Activated T-helper 1 cell treated with anti-CD3 and anti-CD28 coated beads, Interleukin-12 subunit alpha, Interleukin-12 subunit beta, Interleukin-2, Interleukin-4 antibody, amounts not matched to agents 30 ng/mL and 10 ng/mL and 1 ng/mL, durations not matched to agents 14 hours and 24 hours and 36 hours (primary cell): Measurements from ENCODE around the gene SHOC2. TPM values are rescaled to one million over a fixed set of nuclear protein-coding genes. Genes with fewer than 3 reads are reported as not detected.

ENCODE experiments used
- DNase-seq: peaks from one replicate; pipeline ENCODE4 v3.0.0; 2021; ENCODE audit warnings: low spot score
- H3K27ac Mint-ChIP-seq: one replicate; pipeline ENCODE4 v1.8.0; 2021; ENCODE audit warnings: mild to moderate bottlenecking, mixed read lengths
- H3K27me3 Mint-ChIP-seq: one replicate; pipeline ENCODE4 v1.8.0; 2022; ENCODE audit warnings: mild to moderate bottlenecking, moderate library complexity, mixed read lengths; ENCODE audit not compliant: insufficient read depth
- H3K36me3 Mint-ChIP-seq: one replicate; pipeline ENCODE4 v1.8.0; 2021; ENCODE audit warnings: low read depth, mixed read lengths
- H3K4me1 Mint-ChIP-seq: one replicate; pipeline ENCODE4 v1.8.0; 2021; ENCODE audit warnings: low read depth, mixed read lengths
- H3K4me3 Mint-ChIP-seq: one replicate; pipeline ENCODE4 v1.8.0; 2021; ENCODE audit warnings: mild to moderate bottlenecking, moderate library complexity, mixed read lengths
- H3K9me3 Mint-ChIP-seq: one replicate; pipeline ENCODE4 v1.8.0; 2021; ENCODE audit warnings: mixed read lengths
- intact Hi-C: fragments of 100-400 bp; cut with micrococcal nuclease; formaldehyde crosslinking; loops from one replicate; pipeline ENCODE4 v1.15.1; 2024
- total RNA-seq: library from RNA; stranded (reverse); gene quantifications from 2 replicates; pipeline ENCODE4 v1.2.3, GENCODE V29; 2022

Gene SHOC2
- total RNA-seq, 1 donor from 2014 or later: 44.2 TPM

DNA sequence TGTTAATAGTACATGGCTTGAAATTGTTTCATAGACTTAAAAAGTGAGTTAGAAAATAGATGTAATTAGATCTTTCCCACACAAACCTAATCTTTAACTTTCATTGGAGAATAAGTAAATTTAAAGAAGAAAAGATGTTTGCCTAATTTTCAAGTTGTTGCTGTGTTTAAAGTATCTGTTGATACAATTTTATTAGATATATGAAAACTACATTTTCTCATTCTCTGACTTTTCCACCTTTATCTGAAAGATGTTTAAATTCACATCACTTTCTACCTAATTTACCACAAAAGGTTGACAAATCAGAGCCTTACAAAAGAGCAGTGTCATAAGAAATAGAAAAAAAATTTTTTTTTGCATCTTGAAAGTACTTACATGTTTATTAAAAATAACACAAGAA, 45.8 kb downstream of the SHOC2 start:
- intact Hi-C loops: no loop called here
- no peaks in the 10 kb centered on the region for H3K27me3 Mint-ChIP-seq
- no peak overlapping the region for H3K4me3 Mint-ChIP-seq
- H3K4me1 Mint-ChIP-seq: peaks cover 7% of the 10 kb centered on the region
- DNase-seq: no peak
- no peak overlapping the region for H3K27ac Mint-ChIP-seq
- peaks cover 10% of the 10 kb centered on the region for H3K36me3 Mint-ChIP-seq
- no peaks in the 10 kb centered on the region for H3K9me3 Mint-ChIP-seq

DNA sequence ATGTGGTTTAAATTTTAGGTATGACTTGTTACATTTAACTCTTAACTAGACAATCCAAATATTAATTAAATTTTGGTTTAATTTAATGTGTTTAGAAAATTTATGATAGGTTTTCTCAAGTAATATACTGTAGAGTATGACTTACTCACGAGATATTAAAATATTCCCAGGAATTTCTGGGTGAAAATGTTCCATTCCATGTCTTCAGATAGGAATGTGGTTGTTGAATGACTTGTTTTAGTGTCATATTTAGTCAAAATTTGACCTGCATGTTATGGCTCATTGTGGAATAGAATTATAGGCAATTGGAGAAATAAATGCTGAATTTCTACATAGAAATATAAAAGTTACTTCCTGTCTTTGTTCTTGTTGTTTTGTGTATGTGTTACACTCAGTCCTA, 46.7 kb downstream of the SHOC2 start:
- no peaks in the 10 kb centered on the region for H3K9me3 Mint-ChIP-seq
- DNase-seq: no peak
- H3K27ac Mint-ChIP-seq: no peak overlapping the region
- H3K27me3 Mint-ChIP-seq: no peaks in the 10 kb centered on the region
- peaks cover 17% of the 10 kb centered on the region for H3K4me1 Mint-ChIP-seq
- peaks cover 12% of the 10 kb centered on the region for H3K36me3 Mint-ChIP-seq
- no peak overlapping the region for H3K4me3 Mint-ChIP-seq
- intact Hi-C loops: no loop called here

GRCh38 chr10:110967009-110967630, 47.7 kb downstream of the SHOC2 start:
- no peaks in the 10 kb centered on the region for H3K27me3 Mint-ChIP-seq
- DNase-seq: no peak
- no peak overlapping the region for H3K4me3 Mint-ChIP-seq
- peaks cover 20% of the 10 kb centered on the region for H3K4me1 Mint-ChIP-seq
- no peaks in the 10 kb centered on the region for H3K9me3 Mint-ChIP-seq
- no peak overlapping the region for H3K27ac Mint-ChIP-seq
- intact Hi-C loops: no loop called here
- peaks cover 12% of the 10 kb centered on the region for H3K36me3 Mint-ChIP-seq

DNA sequence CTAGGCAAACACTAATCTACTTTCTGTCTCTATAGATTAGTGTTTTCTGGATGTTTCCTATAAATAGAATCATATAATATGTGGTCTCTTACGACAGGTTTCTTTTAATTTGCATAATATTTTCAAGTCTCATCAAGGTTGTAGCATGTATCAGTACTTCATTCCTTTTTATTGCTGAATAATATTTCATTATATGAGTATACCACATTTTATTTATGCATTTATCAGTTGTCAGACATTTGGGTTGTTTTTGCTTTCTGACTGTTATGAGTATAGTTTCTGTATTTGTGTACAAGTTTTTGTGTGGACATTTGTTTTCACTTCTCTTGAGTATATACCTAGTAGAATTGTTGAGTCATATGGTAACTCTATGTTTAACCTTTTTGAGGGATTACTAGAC, 48.2 kb downstream of the SHOC2 start:
- Mint-ChIP-seq H3K27ac (no peak overlapping the region), H3K4me1 (peaks cover 17% of the 10 kb centered on the region), H3K9me3 (no peaks in the 10 kb centered on the region), H3K4me3 (no peak overlapping the region), H3K27me3 (no peaks in the 10 kb centered on the region), H3K36me3 (peaks cover 13% of the 10 kb centered on the region)
- intact Hi-C loops: no loop called here
- DNase-seq: no peak

DNA sequence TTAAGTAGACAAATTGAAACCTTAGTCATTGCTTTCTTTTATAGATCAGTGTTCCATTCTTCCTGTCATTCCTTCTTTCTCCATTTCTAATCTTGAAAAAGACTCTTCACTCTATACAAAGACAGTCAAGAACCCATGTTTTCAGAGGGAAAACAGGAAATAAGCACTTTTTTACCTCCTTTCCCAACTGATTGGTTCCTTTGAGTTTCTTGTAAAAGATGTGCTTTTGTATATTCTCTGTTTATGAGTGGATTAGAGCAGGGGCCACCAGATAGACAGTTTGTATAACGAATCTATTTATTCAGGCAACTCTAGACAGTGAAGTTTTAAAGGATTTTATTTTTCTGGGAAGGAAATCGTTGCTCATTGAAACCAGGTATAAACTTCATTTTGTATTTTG, 49.8 kb downstream of the SHOC2 start:
- H3K4me3 Mint-ChIP-seq: no peak overlapping the region
- H3K36me3 Mint-ChIP-seq: peaks cover 11% of the 10 kb centered on the region
- no peak overlapping the region for H3K27ac Mint-ChIP-seq
- peaks cover 16% of the 10 kb centered on the region for H3K4me1 Mint-ChIP-seq
- intact Hi-C loops: no loop called here
- DNase-seq: no peak
- H3K27me3 Mint-ChIP-seq: no peaks in the 10 kb centered on the region
- H3K9me3 Mint-ChIP-seq: no peaks in the 10 kb centered on the region

DNA sequence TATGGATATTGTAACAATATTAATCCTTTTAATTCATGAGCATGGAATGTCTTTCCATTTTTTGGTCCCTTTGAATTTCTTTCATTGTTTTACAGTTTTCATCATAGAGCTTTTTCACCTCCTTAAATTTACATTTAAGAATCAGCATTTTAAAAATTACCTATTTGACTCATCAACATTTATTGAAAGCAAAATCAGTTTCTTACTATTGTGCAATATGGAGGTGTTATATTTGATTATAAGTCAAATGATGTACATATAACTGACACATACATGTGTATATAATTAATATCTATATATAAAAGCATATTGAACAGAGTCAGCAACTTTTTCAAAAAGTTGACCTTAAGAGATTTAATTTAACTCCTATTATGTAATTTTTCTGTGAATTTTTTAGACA, 52.2 kb downstream of the SHOC2 start:
- H3K27me3 Mint-ChIP-seq: no peaks in the 10 kb centered on the region

GRCh38 chr10:110972231-110973134, 53.1 kb downstream of the SHOC2 start:
- peaks cover 16% of the 10 kb centered on the region for H3K4me1 Mint-ChIP-seq

More for the DNA sequence above, 52.2 kb downstream of the SHOC2 start:
- DNase-seq: no peak
- Mint-ChIP-seq H3K4me1 (peaks cover 16% of the 10 kb centered on the region), H3K4me3 (no peak overlapping the region), H3K36me3 (peaks cover 7% of the 10 kb centered on the region), H3K9me3 (no peaks in the 10 kb centered on the region), H3K27ac (no peak overlapping the region)
- intact Hi-C loops: no loop called here

GRCh38 chr10:110973400-110973799, 54.0 kb downstream of the SHOC2 start:
- no peak overlapping the region for H3K27ac Mint-ChIP-seq
- peaks cover 10% of the 10 kb centered on the region for H3K36me3 Mint-ChIP-seq
- peaks cover 16% of the 10 kb centered on the region for H3K4me1 Mint-ChIP-seq
- intact Hi-C loops: no loop called here
- no peaks in the 10 kb centered on the region for H3K9me3 Mint-ChIP-seq
- H3K27me3 Mint-ChIP-seq: no peaks in the 10 kb centered on the region
- DNase-seq: no peak
- no peak overlapping the region for H3K4me3 Mint-ChIP-seq

More at GRCh38 chr10:110972231-110973134, 53.1 kb downstream of the SHOC2 start:
- intact Hi-C loops: no loop called here
- peaks cover 9% of the 10 kb centered on the region for H3K36me3 Mint-ChIP-seq
- H3K27me3 Mint-ChIP-seq: no peaks in the 10 kb centered on the region
- no peak overlapping the region for H3K27ac Mint-ChIP-seq
- H3K4me3 Mint-ChIP-seq: no peak overlapping the region
- H3K9me3 Mint-ChIP-seq: no peaks in the 10 kb centered on the region
- DNase-seq: no peak

- Mint-ChIP-seq H3K27me3 (no peaks in the 10 kb centered on the region), H3K4me1 (peaks cover 29% of the 10 kb centered on the region), H3K9me3 (peaks cover 11% of the 10 kb centered on the region), H3K4me3 (no peak overlapping the region), H3K36me3 (peaks cover 25% of the 10 kb centered on the region), H3K27ac (no peak overlapping the region)
- intact Hi-C loops: no loop called here
- DNase-seq: no peak
These were observed 57.2 kb downstream of the SHOC2 start for GRCh38 chr10:110976577-110976976.

DNA sequence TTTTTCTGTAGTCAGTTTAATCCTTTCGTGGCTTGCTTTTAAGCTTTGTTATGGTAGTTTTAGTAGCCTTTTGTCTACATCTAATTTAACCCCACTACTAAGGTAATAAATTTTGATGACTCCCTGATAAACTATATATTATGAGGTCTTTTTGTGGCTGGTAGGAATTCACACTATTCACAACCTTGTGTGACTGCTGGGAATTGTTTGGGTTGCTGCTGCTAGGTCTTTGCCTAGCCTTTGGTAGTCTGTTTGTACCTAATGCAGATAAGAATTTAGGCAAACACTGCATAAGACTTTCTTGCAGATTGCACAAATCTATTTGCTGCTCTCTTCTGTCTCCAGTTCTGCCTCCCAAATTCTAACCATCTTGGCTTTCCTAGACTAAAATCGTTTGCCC, 58.3 kb downstream of the SHOC2 start:
- Mint-ChIP-seq H3K27ac (no peak overlapping the region), H3K4me1 (peaks cover 29% of the 10 kb centered on the region)

DNA sequence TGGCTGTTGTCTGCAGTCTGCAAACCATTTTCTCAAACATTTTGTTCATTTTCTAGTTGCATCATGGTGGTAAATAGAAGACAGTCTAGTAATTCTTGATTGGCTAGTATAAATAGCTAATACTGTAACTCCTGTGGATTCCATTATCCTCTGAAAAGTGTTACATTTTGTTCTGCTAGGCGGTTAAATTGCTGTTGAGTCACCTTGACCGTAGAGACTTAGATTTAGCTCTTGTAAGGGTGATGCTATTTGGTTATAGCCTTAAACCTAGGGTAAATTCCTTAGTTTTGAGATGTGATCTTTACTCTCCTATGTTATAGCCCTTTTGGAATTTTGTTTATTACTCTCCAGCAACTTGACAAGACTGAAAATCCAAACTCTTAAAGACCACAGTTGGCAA, 58.8 kb downstream of the SHOC2 start:
- H3K9me3 Mint-ChIP-seq: peaks cover 11% of the 10 kb centered on the region
- intact Hi-C loops: loop anchor here (2.0 kb wide), 1 partner anchor 15 kb away; no protein-coding TSS in a partner anchor
- no peak overlapping the region for H3K27ac Mint-ChIP-seq

More for the DNA sequence above, 58.3 kb downstream of the SHOC2 start:
- DNase-seq: no peak
- Mint-ChIP-seq H3K9me3 (peaks cover 11% of the 10 kb centered on the region), H3K36me3 (peaks cover 24% of the 10 kb centered on the region), H3K4me3 (no peak overlapping the region), H3K27me3 (no peaks in the 10 kb centered on the region)
- intact Hi-C loops: loop anchor here (2.0 kb wide), 1 partner anchor 15 kb away; no protein-coding TSS in a partner anchor

DNA sequence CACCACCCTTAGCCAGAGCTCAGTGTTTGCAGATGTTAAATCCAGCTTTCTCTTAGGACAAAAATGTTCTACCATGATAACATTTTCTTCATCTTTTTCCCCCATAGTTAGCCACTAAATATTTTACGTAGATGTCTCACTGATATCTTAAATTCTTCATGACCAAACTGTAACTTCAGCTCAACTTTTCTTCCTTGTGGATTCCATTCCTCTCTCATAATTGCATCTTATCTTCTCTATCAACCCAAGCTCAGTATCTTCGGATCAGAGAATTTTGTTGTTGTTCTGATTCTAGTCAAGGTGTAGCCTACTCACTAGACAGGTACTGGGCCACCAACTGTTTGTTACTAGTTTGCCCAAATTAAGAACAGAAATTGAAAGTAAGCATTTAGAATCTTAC, 60.2 kb downstream of the SHOC2 start:
- Mint-ChIP-seq H3K4me1 (peaks cover 39% of the 10 kb centered on the region), H3K27me3 (no peaks in the 10 kb centered on the region)
- intact Hi-C loops: loop anchor here (2.0 kb wide), 1 partner anchor 13 kb away; no protein-coding TSS in a partner anchor

More for the DNA sequence above, 58.8 kb downstream of the SHOC2 start:
- peaks cover 29% of the 10 kb centered on the region for H3K4me1 Mint-ChIP-seq
- no peaks in the 10 kb centered on the region for H3K27me3 Mint-ChIP-seq
- no peak for DNase-seq
- no peak overlapping the region for H3K4me3 Mint-ChIP-seq
- peaks cover 24% of the 10 kb centered on the region for H3K36me3 Mint-ChIP-seq

GRCh38 chr10:110980807-110981206, 61.4 kb downstream of the SHOC2 start:
- intact Hi-C loops: no loop called here
- DNase-seq: no peak
- Mint-ChIP-seq H3K9me3 (peaks cover 11% of the 10 kb centered on the region), H3K27ac (peak overlapping the region; percentile 36), H3K4me1 (peaks cover 48% of the 10 kb centered on the region), H3K36me3 (peaks cover 30% of the 10 kb centered on the region), H3K27me3 (no peaks in the 10 kb centered on the region), H3K4me3 (no peak overlapping the region)

More for the DNA sequence above, 60.2 kb downstream of the SHOC2 start:
- H3K27ac Mint-ChIP-seq: no peak overlapping the region
- no peak for DNase-seq
- H3K4me3 Mint-ChIP-seq: no peak overlapping the region
- peaks cover 11% of the 10 kb centered on the region for H3K9me3 Mint-ChIP-seq
- peaks cover 26% of the 10 kb centered on the region for H3K36me3 Mint-ChIP-seq
